Smooth muscle cell (in vitro differentiated cells): ENCODE results near the gene KATNB1. TPM values are rescaled to one million over a fixed set of nuclear protein-coding genes. Genes with fewer than 3 reads are reported as not detected.

Experiments
- DNase-seq: peaks from one replicate; lab custom pipeline; 2025; ENCODE audit not compliant: unreplicated experiment; lab: John Stamatoyannopoulos, UW
- H2AFZ ChIP-seq: fragments of 200-600 bp; sonication (generic); 2 replicates; pipeline ENCODE4 v1.6.0; 2016; ENCODE audit warnings: antibody characterized with exemption, low read depth, mild to moderate bottlenecking
- H3F3A ChIP-seq: fragments of 200-600 bp; sonication (generic); 2 replicates; pipeline ENCODE4 v1.6.0; 2017; ENCODE audit warnings: antibody characterized with exemption, low read depth
- H3K27ac ChIP-seq: fragments of 200-600 bp; sonication (generic); 2 replicates; pipeline ENCODE4 v1.5.1; 2016; ENCODE audit warnings: low read depth, mild to moderate bottlenecking
- H3K27me3 ChIP-seq: fragments of 200-600 bp; sonication (generic); 2 replicates; pipeline ENCODE4 v1.6.1; 2016; ENCODE audit warnings: low read depth, mild to moderate bottlenecking
- H3K36me3 ChIP-seq: fragments of 200-600 bp; sonication (generic); 2 replicates; pipeline ENCODE4 v1.5.1; 2016; ENCODE audit warnings: low read depth
- H3K4me1 ChIP-seq: fragments of 200-600 bp; sonication (generic); 2 replicates; pipeline ENCODE4 v1.5.1; 2016; ENCODE audit warnings: low read depth
- H3K4me2 ChIP-seq: fragments of 200-600 bp; sonication (generic); 2 replicates; pipeline ENCODE4 v1.6.0; 2016; ENCODE audit warnings: mild to moderate bottlenecking
- H3K4me3 ChIP-seq: fragments of 200-600 bp; sonication (generic); 2 replicates; pipeline ENCODE4 v1.5.1; 2016; ENCODE audit warnings: mild to moderate bottlenecking
- H3K79me2 ChIP-seq: fragments of 200-600 bp; sonication (generic); 2 replicates; pipeline ENCODE4 v1.6.0; 2016; ENCODE audit warnings: low read depth, mild to moderate bottlenecking
- H3K9ac ChIP-seq: fragments of 200-600 bp; sonication (generic); 2 replicates; pipeline ENCODE4 v1.6.0; 2016; ENCODE audit warnings: low read depth
- H3K9me3 ChIP-seq: fragments of 200-600 bp; sonication (generic); replicated peaks from 2 replicates; pipeline ENCODE4 v1.5.1; 2016; ENCODE audit warnings: low read depth
- H4K20me1 ChIP-seq: fragments of 200-600 bp; sonication (generic); 2 replicates; pipeline ENCODE4 v1.6.0; 2016; ENCODE audit warnings: low read depth
- CTCF ChIP-seq: fragments of 200-600 bp; sonication (generic); IDR thresholded peaks from 2 replicates; pipeline ENCODE4 v1.5.1; 2017; ENCODE audit warnings: borderline replicate concordance, mild to moderate bottlenecking, antibody characterized with exemption; ENCODE audit not compliant: insufficient read depth, poor library complexity, severe bottlenecking
- WGBS: methylation state at CpG from one replicate; pipeline ENCODE4 v1.1.7; 2016; ENCODE audit warnings: low lambda C conversion rate; 5-methylcytosine and 5-hydroxymethylcytosine counted together
- polyA plus RNA-seq: library from polyadenylated mRNA; unstranded; fragments of >200 nt; fragmentation: Nextera tagmentation; extraction: Ambion mirVana; gene quantifications from 2 replicates; pipeline ENCODE4 v1.2.1, GENCODE V29; 2016
- total RNA-seq: library from RNA; depleted of rRNA; stranded (reverse); fragments of >200 nt; gene quantifications from 2 replicates; pipeline ENCODE4 v1.2.3, GENCODE V29; 2014

KATNB1 gene
- total and polyA plus RNA-seq, 2 experiments from 2014 or later: 11.9 to 23.6 TPM

- WGBS: 68% methylated on average over 11 of the region's 11 CpGs
- Histone ChIP-seq H3K9me3 (no peaks in the 10 kb centered on the region), H3K27ac (no peak overlapping the region), H2AFZ (no peak overlapping the region), H3K79me2 (no peaks in the 10 kb centered on the region), H3K27me3 (no peaks in the 10 kb centered on the region), H3K4me3 (no peak overlapping the region), H3F3A (no peaks in the 10 kb centered on the region), H3K36me3 (no peaks in the 10 kb centered on the region), H4K20me1 (peaks cover 3% of the 10 kb centered on the region), H3K4me1 (no peaks in the 10 kb centered on the region), H3K4me2 (no peak overlapping the region), H3K9ac (no peak overlapping the region)
- TF ChIP-seq CTCF: peak; percentile 95
- DNase-seq: peak; percentile 70
These were observed 21.8 kb downstream of the KATNB1 start for GRCh38 chr16:57757326-57757786.

GRCh38 chr16:57757883-57758282 lies 22.3 kb downstream of the KATNB1 start:
- 98% methylated on average over 7 of the region's 7 CpGs for WGBS
- H3K4me1 ChIP-seq: no peaks in the 10 kb centered on the region
- no peaks in the 10 kb centered on the region for H3K36me3 ChIP-seq

GRCh38 chr16:57758331-57759117 lies 23.0 kb downstream of the KATNB1 start:
- H3K27ac ChIP-seq: no peak overlapping the region
- H2AFZ ChIP-seq: no peak overlapping the region
- no peaks in the 10 kb centered on the region for H3K36me3 ChIP-seq
- H3K9ac ChIP-seq: no peak overlapping the region
- H4K20me1 ChIP-seq: peaks cover 5% of the 10 kb centered on the region
- no peak for TF ChIP-seq CTCF
- no peaks in the 10 kb centered on the region for H3K27me3 ChIP-seq
- H3K4me2 ChIP-seq: no peak overlapping the region
- DNase-seq: no peak
- no peaks in the 10 kb centered on the region for H3K4me1 ChIP-seq
- 86% methylated on average over 33 of the region's 33 CpGs for WGBS
- no peak overlapping the region for H3K4me3 ChIP-seq
- H3K9me3 ChIP-seq: no peaks in the 10 kb centered on the region
- H3F3A ChIP-seq: no peaks in the 10 kb centered on the region
- no peaks in the 10 kb centered on the region for H3K79me2 ChIP-seq

More at GRCh38 chr16:57757883-57758282, 22.3 kb downstream of the KATNB1 start:
- Histone ChIP-seq H2AFZ (no peak overlapping the region), H3K4me3 (no peak overlapping the region), H3K9me3 (no peaks in the 10 kb centered on the region), H3K9ac (no peak overlapping the region), H3K4me2 (no peak overlapping the region), H3K27ac (no peak overlapping the region), H4K20me1 (peaks cover 3% of the 10 kb centered on the region), H3F3A (no peaks in the 10 kb centered on the region), H3K27me3 (no peaks in the 10 kb centered on the region), H3K79me2 (no peaks in the 10 kb centered on the region)
- no peak for TF ChIP-seq CTCF
- DNase-seq: no peak

- no peak for TF ChIP-seq CTCF
- H3K27ac ChIP-seq: no peak overlapping the region
- no peaks in the 10 kb centered on the region for H3K9me3 ChIP-seq
- H3K4me2 ChIP-seq: no peak overlapping the region
- H3F3A ChIP-seq: no peaks in the 10 kb centered on the region
- no peak for DNase-seq
- no peak overlapping the region for H3K4me3 ChIP-seq
- no peaks in the 10 kb centered on the region for H3K79me2 ChIP-seq
- H4K20me1 ChIP-seq: peaks cover 10% of the 10 kb centered on the region
- no peaks in the 10 kb centered on the region for H3K27me3 ChIP-seq
- H2AFZ ChIP-seq: no peak overlapping the region
- no peaks in the 10 kb centered on the region for H3K36me3 ChIP-seq
- H3K4me1 ChIP-seq: no peaks in the 10 kb centered on the region
- H3K9ac ChIP-seq: no peak overlapping the region
- WGBS: 82% methylated on average over 7 of the region's 7 CpGs
These were observed 23.6 kb downstream of the KATNB1 start for GRCh38 chr16:57759131-57759530.
